Epithelial cell of esophagus (primary cell): ENCODE measurements around the gene UBR2.

Experiments used
- DNase-seq: peaks from one replicate; pipeline ENCODE4 v3.0.0; 2010; ENCODE audit warnings: low read depth
- H3K4me3 ChIP-seq: 2 replicates; pipeline ENCODE4 v1.5.1; 2011; ENCODE audit warnings: mild to moderate bottlenecking, low read length, control low read depth
- CTCF ChIP-seq: IDR thresholded peaks from 2 replicates; pipeline ENCODE4 v1.5.1; 2011; ENCODE audit warnings: low read depth, mild to moderate bottlenecking, low read length, control low read depth, inconsistent platforms; ENCODE audit not compliant: insufficient read depth; ENCODE audit errors: missing control alignments

Gene UBR2

GRCh38 chr6:42708096-42708495 is 144.3 kb downstream of the UBR2 start:
- no peak for DNase-seq
- no peak for TF ChIP-seq CTCF
- no peak overlapping the region for H3K4me3 ChIP-seq

- H3K4me3 ChIP-seq = no peak overlapping the region
- DNase-seq = no peak
Measured at GRCh38 chr6:42709871-42710270, 146.0 kb downstream of the UBR2 start.

GRCh38 chr6:42710316-42710715 is 146.5 kb downstream of the UBR2 start:
- H3K4me3 ChIP-seq = no peak overlapping the region
- no peak for DNase-seq
- TF ChIP-seq CTCF = no peak

More at GRCh38 chr6:42709871-42710270, 146.0 kb downstream of the UBR2 start:
- TF ChIP-seq CTCF = no peak

- DNase-seq = no peak
- H3K4me3 ChIP-seq = no peak overlapping the region
- TF ChIP-seq CTCF = no peak
Measured at GRCh38 chr6:42711930-42712329, 148.1 kb downstream of the UBR2 start.

- TF ChIP-seq CTCF = no peak
- H3K4me3 ChIP-seq = no peak overlapping the region
- peak; percentile 44 for DNase-seq
Measured at GRCh38 chr6:42714098-42714761, 150.4 kb downstream of the UBR2 start.

- H3K4me3 ChIP-seq = no peak overlapping the region
- DNase-seq = no peak
- no peak for TF ChIP-seq CTCF
Measured at GRCh38 chr6:42715871-42716270, 152.0 kb downstream of the UBR2 start.

GRCh38 chr6:42720739-42721138 is 156.9 kb downstream of the UBR2 start:
- peak; percentile 66 for DNase-seq
- no peak overlapping the region for H3K4me3 ChIP-seq
- TF ChIP-seq CTCF = no peak
